Skeletal muscle tissue (tissue), 4 donors: ENCODE results near the gene CDK6. TPM values are rescaled to one million over a fixed set of nuclear protein-coding genes. Genes with fewer than 3 reads are reported as not detected.

Source experiments
- H3K27ac ChIP-seq: one replicate; pipeline ENCODE4 v1.7.0; 2013; ENCODE audit warnings: mild to moderate bottlenecking, low read depth, low read length, inconsistent platforms
- H3K27me3 ChIP-seq, 3 donors: one replicate each; pipeline ENCODE4 v1.7.0; 2013; ENCODE audit warnings: low read length in 3 of 3; ENCODE audit not compliant: control insufficient read depth in 3 of 3, insufficient read depth in 3 of 3
- H3K36me3 ChIP-seq, 3 donors: one replicate each; pipeline ENCODE4 v1.7.0; 2013; ENCODE audit warnings: low read length in 3 of 3; ENCODE audit not compliant: control insufficient read depth in 3 of 3, insufficient read depth in 3 of 3
- H3K4me1 ChIP-seq, 3 donors: one replicate each; pipeline ENCODE4 v1.7.0; 2013; ENCODE audit warnings: low read length in 3 of 3, mild to moderate bottlenecking in 3 of 3; ENCODE audit not compliant: control insufficient read depth in 3 of 3, insufficient read depth in 3 of 3
- H3K4me3 ChIP-seq, 3 donors: one replicate each; pipeline ENCODE4 v1.7.0; 2013; ENCODE audit warnings: low read length in 3 of 3
- H3K9ac ChIP-seq, 3 donors: one replicate each; pipeline ENCODE4 v1.7.0; 2013; ENCODE audit warnings: low read length in 3 of 3, mild to moderate bottlenecking in 3 of 3, moderate library complexity in 2 of 3, low read depth in 1 of 3
- H3K9me3 ChIP-seq, 3 donors: one replicate each; pipeline ENCODE4 v1.7.0; 2013; ENCODE audit warnings: low read length in 3 of 3; ENCODE audit not compliant: control insufficient read depth in 3 of 3
- total RNA-seq: library from RNA; depleted of rRNA; stranded (reverse); fragments of >200 nt; gene quantifications from one replicate; pipeline ENCODE4 v1.2.3, GENCODE V29; 2014
- donor health status: Osteomylitis.

CDK6 gene
- total RNA-seq, 1 donor from 2014 or later, result 72.5 TPM

DNA sequence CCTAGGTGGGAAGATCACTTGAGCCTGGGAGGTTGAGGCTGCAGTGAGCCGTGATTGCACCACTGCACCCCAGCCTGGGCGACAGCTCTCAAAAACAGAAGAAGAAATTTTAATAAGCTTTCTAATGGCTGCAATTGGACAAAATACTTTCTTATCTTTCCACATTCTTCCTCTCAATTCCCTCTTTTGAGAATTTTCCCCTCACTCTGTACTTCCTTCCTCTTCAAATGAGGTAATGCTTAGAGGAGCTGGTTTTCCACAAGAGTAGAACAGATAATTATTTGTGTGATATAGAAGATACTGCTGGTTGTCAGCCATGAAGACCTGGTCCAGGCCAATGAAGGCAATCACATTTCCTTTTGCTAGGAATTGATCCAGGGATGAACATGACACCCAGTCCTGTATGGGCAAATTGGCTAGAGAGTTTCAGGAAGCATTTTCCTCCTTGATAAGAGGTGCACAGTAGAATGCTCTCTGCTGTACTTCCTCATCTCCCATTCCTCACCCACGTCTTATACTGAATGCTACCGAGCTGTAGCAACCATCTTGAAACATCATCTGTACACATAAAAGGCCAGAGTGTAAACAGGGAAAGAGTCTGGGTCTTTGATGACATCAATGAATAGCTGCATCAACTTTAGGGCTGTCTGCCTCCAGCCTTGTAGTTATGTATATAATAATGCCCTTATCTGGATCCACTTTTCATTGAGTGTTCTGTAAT is 103.9 kb downstream of the CDK6 start:
- H3K27me3 ChIP-seq, result no peaks in the 10 kb centered on the region
- H3K27ac ChIP-seq, result peak overlapping the region; percentile 36
- H3K4me3 ChIP-seq, result no peak overlapping the region
- no peak overlapping the region for H3K9ac ChIP-seq
- no peaks in the 10 kb centered on the region for H3K9me3 ChIP-seq
- H3K4me1 ChIP-seq, result no peaks in the 10 kb centered on the region
- H3K36me3 ChIP-seq, result no peaks in the 10 kb centered on the region

DNA sequence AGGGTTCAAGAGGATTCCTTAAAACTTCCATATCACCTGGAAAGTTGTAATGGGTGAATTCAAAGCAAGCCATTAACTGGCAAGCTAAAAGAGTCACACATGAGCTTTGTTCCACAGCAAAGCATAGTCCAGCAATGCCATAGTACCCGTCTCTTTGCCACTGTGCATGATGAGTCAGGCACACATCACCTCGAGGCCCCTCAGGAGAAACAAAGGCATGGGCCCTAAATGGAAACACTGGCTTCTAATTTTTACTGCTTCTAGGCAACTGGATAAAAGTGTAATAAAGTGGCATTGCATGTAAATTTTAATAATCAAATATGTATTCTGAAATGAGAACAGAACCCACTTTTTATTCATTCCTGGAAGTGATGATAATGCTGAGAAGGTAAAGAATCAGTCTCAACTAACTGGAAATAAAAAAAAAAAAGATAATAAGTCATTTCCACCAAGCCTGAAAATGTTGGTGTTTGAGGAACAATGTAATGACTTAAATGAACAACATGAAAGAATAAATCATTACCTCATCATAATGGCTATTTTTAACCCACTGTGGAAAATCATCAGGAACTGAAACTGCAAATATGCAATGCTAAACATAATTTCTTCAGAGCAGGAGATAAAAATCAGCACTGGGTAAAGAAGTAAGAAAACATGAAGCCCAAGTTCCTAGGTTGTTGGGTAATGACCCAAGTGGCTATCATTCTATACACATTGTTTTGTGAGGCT is 104.9 kb downstream of the CDK6 start:
- Histone ChIP-seq H3K9ac (no peak overlapping the region), H3K9me3 (no peaks in the 10 kb centered on the region), H3K36me3 (no peaks in the 10 kb centered on the region), H3K4me1 (no peaks in the 10 kb centered on the region), H3K4me3 (no peak overlapping the region), H3K27ac (peak overlapping the region; percentile 36), H3K27me3 (no peaks in the 10 kb centered on the region)

DNA sequence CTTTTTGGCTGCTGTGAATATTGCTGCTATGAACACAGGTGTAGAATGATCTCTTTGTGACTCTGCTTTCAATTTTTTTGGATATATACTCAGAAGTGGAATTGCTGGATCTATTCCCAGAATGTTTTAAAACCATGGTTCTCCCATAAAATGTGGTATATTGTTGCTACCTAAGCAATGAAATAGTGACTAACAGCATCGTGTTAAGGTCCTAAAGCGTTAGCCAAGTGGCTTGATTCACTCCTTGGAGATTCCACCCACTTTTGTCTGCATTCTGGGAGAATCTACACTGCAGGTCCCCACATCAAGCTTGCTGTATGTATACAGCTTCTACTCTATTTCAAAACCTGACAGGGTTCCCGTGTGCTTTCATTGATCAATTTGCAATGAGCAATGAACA is 105.6 kb downstream of the CDK6 start:
- no peaks in the 10 kb centered on the region for H3K36me3 ChIP-seq
- no peak overlapping the region for H3K9ac ChIP-seq
- H3K4me3 ChIP-seq, result no peak overlapping the region
- no peaks in the 10 kb centered on the region for H3K9me3 ChIP-seq
- no peaks in the 10 kb centered on the region for H3K27me3 ChIP-seq
- no peaks in the 10 kb centered on the region for H3K4me1 ChIP-seq
- H3K27ac ChIP-seq, result no peak overlapping the region

DNA sequence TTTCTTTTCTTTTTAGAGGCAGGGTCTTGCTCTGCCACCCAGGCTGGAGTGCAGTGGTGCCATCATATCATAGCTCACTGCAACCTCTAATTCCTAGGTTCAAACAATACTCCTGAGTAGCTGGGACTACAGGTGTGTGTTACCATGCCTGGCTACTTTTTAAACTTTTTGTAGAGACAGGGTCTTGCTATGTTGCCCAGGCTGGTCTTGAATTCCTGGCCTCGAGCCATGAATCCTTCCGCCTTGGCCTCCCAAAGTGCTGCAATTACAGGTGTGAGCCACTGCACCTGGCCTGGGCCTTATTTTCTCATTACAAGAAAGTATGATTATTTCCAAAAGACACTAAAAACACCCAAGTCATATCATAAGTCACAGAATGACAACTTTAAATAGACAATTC is 106.6 kb downstream of the CDK6 start:
- Histone ChIP-seq H3K4me1 (no peaks in the 10 kb centered on the region), H3K9ac (no peak overlapping the region), H3K27ac (no peak overlapping the region), H3K27me3 (no peaks in the 10 kb centered on the region), H3K4me3 (no peak overlapping the region), H3K36me3 (peaks cover 0 to 2% (median 0%) of the 10 kb centered on the region in 3 donors), H3K9me3 (no peaks in the 10 kb centered on the region)

DNA sequence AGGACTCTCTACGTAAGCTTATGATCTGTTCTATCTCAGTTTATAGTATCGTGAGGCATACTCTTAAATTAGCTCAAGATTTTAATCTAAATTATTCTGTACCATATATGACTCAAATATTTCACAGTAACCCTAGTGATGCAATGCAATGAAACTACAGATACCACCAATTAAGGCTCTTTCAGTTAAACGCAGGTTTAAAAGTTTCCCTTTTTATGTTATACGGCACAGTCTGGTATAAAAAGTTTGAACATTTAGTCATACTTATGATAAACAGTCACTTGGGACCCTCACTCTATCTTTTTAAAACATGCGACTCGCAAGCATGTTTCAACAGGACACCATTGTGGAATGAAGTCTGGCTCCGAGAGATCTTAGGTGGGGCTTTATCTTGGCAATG is 107.2 kb downstream of the CDK6 start:
- Histone ChIP-seq H3K27ac (no peak overlapping the region), H3K36me3 (peaks cover 0 to 2% (median 0%) of the 10 kb centered on the region in 3 donors), H3K27me3 (no peaks in the 10 kb centered on the region), H3K4me1 (peaks cover 0 to 1% (median under 1%) of the 10 kb centered on the region in 3 donors), H3K9ac (no peak overlapping the region), H3K9me3 (no peaks in the 10 kb centered on the region), H3K4me3 (no peak overlapping the region)

DNA sequence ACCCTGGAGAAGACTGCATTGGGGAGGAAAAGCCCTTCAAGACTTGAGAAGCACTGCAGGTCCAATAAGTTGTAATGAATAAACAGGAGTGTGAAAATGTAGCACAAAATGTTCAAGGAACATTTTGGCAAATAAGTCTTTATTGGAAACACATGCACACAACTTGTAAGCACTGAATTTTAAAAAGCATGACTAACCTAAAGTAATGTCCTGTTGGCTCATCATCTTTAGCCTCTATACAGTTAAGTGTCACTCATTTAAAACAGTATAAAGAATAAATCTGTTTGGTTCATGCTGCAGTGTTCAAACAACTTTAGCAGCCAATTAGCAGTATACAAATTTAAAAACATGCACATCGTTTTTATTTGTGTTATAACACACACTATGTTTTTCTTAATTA is 108.6 kb downstream of the CDK6 start:
- Histone ChIP-seq H3K9ac (no peak overlapping the region), H3K36me3 (peaks cover 0 to 2% (median 0%) of the 10 kb centered on the region in 3 donors), H3K4me3 (no peak overlapping the region), H3K27ac (no peak overlapping the region), H3K9me3 (no peaks in the 10 kb centered on the region), H3K4me1 (peaks cover 0 to 7% (median 2%) of the 10 kb centered on the region in 3 donors), H3K27me3 (no peaks in the 10 kb centered on the region)

DNA sequence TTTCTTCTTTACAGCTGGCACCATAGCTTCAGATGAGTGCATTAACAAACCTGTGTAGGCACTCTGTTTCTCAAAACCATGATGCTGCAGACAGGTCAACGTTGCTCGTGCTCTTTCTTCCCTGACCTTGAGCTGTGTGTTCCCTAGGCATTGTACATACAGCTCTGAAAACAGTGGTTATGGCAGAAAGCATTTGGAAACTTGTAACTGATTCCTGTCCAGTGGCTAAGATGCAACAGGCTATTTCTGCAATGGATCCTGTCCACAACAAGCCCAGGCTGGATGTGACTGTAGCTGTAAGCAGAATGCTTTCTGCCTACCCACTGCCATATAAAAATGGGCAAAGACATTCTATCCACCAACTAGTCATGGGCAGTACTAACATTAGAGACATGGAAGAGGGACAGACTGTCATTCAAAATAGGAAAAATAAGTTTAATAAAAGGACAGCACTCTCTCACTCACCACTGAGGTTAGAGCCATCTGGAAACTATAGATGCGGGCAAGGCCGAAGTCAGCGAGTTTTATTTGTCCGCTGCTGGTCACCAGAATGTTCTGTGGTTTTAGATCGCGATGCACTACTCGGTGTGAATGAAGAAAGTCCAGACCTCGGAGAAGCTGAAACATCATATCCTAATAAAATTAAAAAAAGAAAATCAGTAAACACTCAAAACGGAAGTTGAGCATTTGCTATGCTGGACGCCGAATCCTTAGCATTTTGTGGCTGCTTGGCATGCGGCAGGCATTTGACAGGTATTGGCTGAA is 111.0 kb downstream of the CDK6 start:
- H3K36me3 ChIP-seq, result peaks cover 0 to 2% (median 2%) of the 10 kb centered on the region in 3 donors
- H3K27ac ChIP-seq, result no peak overlapping the region
- H3K4me1 ChIP-seq, result peaks cover 0 to 7% (median 2%) of the 10 kb centered on the region in 3 donors
- no peaks in the 10 kb centered on the region for H3K9me3 ChIP-seq
- H3K4me3 ChIP-seq, result no peak overlapping the region
- no peak overlapping the region for H3K9ac ChIP-seq
- H3K27me3 ChIP-seq, result no peaks in the 10 kb centered on the region

DNA sequence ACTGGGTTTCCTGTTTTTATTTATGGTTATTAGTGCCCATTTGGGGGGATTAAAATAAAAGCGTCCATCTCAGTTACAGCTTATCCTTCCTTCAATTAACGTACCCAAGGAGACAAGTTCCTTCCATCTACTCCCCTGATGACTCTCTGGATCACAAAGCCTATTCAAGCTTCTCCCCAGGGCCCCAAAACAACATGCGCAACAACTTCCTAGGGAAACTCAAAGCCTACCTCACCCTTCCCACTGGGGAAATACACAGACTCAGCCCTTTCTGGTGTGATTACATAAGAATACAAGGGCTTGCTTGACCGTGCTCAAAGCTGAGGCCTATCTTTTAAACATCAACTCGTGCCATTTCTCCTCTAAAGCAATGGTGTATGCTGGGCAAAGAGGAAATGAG is 112.4 kb downstream of the CDK6 start:
- Histone ChIP-seq H3K9me3 (no peaks in the 10 kb centered on the region), H3K9ac (no peak overlapping the region), H3K4me1 (peaks cover 1 to 7% (median 2%) of the 10 kb centered on the region in 3 donors), H3K27me3 (no peaks in the 10 kb centered on the region), H3K27ac (peak overlapping the region; percentile 14), H3K4me3 (peak overlapping the region in 1 of 3 donors; percentile 12), H3K36me3 (peaks cover 0 to 2% (median 2%) of the 10 kb centered on the region in 3 donors)

DNA sequence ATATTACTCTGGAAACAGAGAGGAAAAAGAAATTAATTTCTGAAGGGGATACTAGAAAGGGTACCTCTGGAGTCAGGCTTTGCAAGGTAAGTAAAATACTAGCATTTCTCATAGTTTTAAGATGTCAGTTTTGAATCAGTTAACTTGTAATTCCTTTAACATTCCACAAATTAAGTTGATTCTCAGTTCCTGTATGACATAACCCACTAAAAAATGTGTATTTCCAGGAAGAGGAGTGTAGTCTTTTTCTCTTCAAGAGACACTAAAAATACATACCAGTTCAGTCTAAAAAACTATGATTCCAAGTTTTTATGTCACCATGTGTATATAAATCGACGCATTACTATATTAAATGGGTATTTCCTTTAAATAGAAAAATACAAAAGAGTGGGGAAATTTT is 113.2 kb downstream of the CDK6 start:
- peak overlapping the region in 1 of 3 donors; percentile 12 for H3K9ac ChIP-seq
- H3K27me3 ChIP-seq, result no peaks in the 10 kb centered on the region
- H3K9me3 ChIP-seq, result no peaks in the 10 kb centered on the region
- peaks cover 2 to 12% (median 7%) of the 10 kb centered on the region in 3 donors for H3K4me1 ChIP-seq
- H3K4me3 ChIP-seq, result no peak overlapping the region
- H3K36me3 ChIP-seq, result peaks cover 0 to 2% (median 2%) of the 10 kb centered on the region in 3 donors
- peak overlapping the region; percentile 14 for H3K27ac ChIP-seq
